GM20431 (cell line): Measurements from ENCODE around the gene GHITM.
"Not testable (repeated sequence)": the region's sequence is repeated elsewhere in the genome, so short reads cannot be mapped to it uniquely, and the experiment has no call there.

Experiments
- in situ Hi-C: fragments of 300-500 bp; cut with MseI, MboI; formaldehyde crosslinking; loops from one replicate; pipeline ENCODE4 v1.15.0; 2020; ENCODE audit warnings: low sequenced_read_pairs; ENCODE audit not compliant: unreplicated experiment

The GHITM gene

GRCh38 chr10:84172467-84173356, 33.4 kb downstream of the GHITM start:
- in situ Hi-C loops, result no loop called here

DNA sequence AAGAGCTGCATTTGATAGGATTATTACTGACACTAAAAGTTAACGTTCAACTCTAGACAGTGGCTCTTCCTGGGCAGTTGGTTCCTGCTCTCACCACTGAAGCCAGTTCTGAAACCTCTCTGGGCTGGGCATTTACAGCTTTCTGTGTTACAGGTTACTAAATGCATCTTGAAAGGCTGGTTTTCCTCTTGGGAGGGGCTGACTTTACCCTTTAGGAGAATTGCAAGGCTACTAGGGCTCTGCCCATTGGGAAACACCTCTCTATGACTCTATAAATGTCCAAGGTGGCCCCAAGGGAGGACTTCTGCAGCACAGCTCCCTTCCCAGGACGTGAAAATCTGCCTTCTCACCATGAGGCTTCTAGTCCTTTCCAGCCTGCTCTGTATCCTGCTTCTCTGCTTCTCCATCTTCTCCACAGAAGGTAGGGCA, 34.2 kb downstream of the GHITM start, which contains the start of gene GPR15LG:
Gene GPR15LG (plus strand): TSS at position 301 of the 429 bp plus-strand sequence. CDS start 51 bp downstream, at position 352.
- in situ Hi-C loops, result no loop called here

DNA sequence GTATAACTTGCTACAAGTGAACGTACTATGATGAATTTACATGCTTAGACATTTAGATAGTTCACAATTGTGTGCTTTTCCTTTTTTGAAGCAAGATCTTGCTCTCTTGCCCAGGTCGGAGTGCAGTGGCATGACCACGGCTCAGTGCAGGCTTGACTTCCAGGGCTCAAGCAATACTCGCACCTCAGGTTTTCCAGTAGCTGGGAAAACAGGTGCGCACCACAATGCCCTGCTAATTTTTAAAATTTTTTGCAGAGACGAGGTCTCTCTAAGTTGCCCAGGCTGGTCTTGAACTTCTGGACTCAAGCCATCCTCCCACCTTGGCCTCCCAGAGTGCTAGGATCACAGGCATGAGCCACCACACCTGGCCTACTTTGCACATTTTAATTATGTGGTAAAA, 36.1 kb downstream of the GHITM start:
- in situ Hi-C loops, result no loop called here

GRCh38 chr10:84176351-84176750, 37.0 kb downstream of the GHITM start:
- in situ Hi-C loops, result no loop called here

DNA sequence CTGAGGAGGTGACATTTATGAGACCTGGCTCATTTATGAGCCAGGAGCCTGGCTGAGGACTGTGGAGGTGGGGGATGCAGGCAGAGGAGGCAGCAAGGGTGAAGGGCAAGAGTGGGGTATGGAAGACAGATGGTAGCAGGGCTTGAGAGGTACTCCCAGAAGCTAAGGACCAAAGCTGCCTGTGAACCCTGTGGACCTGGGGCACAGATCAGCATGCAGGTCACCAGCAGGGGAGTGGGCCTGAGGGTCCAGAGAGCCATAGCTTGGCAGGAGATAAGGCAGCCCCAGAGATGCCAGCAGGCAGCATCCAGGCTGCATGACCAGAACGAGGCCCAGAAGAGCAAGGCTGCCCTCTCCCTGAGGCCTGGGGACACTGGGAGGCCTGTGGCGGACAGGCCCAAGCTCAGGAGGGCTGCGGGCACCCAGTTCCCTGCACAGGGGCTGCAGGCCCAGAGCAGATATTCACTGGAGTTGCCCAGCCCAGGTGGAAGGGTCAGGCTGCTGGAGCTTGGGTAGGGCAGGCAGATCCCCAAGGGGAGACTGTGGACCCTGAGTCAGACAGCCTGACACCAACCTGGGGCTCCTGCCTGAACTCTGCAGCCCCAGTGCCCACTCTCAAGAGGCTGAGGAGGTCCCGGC, 37.6 kb downstream of the GHITM start:
- in situ Hi-C loops, result no loop called here

- in situ Hi-C loops, result no loop called here
These were observed 38.3 kb downstream of the GHITM start for GRCh38 chr10:84177541-84178141.

- in situ Hi-C loops, result no loop called here
These were observed 38.9 kb downstream of the GHITM start for GRCh38 chr10:84178160-84178609.

- in situ Hi-C loops, result no loop called here
These were observed 39.9 kb downstream of the GHITM start for GRCh38 chr10:84179059-84179710.

GRCh38 chr10:84180386-84180785, 41.1 kb downstream of the GHITM start:
- in situ Hi-C loops, result not testable (repeated sequence)

DNA sequence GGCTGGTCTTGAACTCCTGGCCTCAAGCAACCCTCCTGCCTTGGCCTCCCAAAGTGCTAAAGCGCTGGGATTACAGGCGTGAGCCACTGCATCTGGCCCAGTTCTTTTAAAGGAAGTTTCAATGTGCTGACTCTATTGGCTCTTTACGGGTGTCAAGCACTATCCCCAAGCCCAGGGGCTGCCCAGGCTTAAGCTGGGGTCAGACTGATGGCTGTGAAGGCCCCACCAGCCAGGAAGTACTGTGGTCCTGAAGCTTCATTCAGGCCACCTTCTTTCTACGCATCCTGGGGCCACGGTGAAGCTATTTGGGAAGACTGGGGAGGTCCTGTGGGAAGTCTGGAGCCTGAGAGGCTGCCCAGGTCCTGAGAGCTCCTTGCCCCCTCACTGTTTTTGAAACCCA, 42.3 kb downstream of the GHITM start:
- in situ Hi-C loops, result no loop called here

- in situ Hi-C loops, result no loop called here
These were observed 45.2 kb downstream of the GHITM start for GRCh38 chr10:84184517-84184916.

- in situ Hi-C loops, result no loop called here
These were observed 46.3 kb downstream of the GHITM start for GRCh38 chr10:84185526-84186175.

DNA sequence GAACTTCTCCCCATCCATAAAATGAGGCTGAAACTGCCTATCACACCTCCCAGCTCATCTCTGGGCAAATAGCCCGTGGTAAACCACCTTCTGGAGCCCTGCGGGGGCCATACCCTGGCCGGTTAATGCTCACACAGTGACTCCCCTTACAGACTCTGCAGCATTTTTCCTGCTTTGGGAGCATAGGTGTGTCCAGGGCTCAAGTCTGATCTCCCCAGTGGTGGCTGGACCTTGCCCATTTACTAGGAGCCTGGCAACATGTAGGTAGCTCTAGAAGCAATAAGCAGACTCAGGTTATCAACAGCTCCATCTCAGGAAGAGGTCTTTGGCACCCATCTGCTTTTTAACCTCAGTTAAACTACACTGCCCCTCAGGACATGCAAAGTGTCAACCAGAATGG, 49.5 kb downstream of the GHITM start:
- in situ Hi-C loops, result no loop called here

- in situ Hi-C loops, result no loop called here
These were observed 51.3 kb downstream of the GHITM start for GRCh38 chr10:84190621-84191020.

DNA sequence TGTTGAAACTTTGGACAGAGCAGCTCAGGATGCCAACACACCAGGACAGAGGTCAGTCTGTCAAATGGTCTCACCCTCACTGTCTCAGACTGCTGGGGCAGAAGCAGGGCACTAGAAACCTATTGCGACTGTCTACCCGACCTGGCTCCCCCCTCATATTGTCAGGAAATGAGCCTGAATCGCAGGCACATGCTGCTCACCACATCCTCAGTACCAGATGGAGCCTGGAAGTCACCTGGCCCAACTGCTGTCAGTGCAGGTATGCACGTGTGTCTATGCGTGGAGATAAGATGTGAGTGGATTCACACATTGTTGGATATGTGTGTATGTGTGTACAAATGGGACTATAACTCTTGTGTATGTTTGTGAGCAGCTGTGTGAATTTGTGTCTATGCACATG, 51.8 kb downstream of the GHITM start:
- in situ Hi-C loops, result no loop called here

- in situ Hi-C loops, result no loop called here
These were observed 54.0 kb downstream of the GHITM start for GRCh38 chr10:84193327-84193726.

- in situ Hi-C loops, result no loop called here
These were observed 54.6 kb downstream of the GHITM start for GRCh38 chr10:84193846-84194423.

GRCh38 chr10:84194424-84195043, 55.2 kb downstream of the GHITM start, which contains the start of gene CDHR1:
Gene CDHR1, plus strand, starts transcription at chr10:84194537. Its CDS starts 224 bp downstream, at chr10:84194761.
- in situ Hi-C loops, result no loop called here
